Measurements from ENCODE around the gene TPBGL.

Gene TPBGL

DNA sequence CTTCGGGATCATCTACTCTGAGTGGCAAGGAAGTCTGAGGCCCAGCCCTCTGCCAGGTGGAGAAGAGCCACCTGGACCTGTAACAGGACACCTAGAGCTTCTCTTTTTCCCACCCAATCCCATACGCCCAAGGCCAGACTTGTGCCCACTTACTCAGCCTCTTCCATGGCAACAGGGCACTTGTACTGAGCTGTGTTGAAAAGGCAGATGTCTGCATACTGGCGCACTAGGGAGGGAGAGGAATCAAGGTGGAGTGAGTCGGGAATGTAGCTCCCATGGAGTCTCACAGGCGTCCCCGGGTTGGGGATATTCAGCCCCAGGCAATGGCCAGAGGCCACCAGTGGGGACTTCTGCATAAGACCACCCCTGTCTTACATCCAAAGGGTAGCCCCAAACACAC is 36.1 kb downstream of the TPBGL start:
- TF ChIP-seq, protein P1, sequence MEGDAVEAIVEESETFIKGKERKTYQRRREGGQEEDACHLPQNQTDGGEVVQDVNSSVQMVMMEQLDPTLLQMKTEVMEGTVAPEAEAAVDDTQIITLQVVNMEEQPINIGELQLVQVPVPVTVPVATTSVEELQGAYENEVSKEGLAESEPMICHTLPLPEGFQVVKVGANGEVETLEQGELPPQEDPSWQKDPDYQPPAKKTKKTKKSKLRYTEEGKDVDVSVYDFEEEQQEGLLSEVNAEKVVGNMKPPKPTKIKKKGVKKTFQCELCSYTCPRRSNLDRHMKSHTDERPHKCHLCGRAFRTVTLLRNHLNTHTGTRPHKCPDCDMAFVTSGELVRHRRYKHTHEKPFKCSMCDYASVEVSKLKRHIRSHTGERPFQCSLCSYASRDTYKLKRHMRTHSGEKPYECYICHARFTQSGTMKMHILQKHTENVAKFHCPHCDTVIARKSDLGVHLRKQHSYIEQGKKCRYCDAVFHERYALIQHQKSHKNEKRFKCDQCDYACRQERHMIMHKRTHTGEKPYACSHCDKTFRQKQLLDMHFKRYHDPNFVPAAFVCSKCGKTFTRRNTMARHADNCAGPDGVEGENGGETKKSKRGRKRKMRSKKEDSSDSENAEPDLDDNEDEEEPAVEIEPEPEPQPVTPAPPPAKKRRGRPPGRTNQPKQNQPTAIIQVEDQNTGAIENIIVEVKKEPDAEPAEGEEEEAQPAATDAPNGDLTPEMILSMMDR (IDR thresholded peaks at IDR 0.05; ENCODE audit: insufficient read depth, missing control alignments), result no peak
- FAIRE-seq (no peak), DNase-seq (ENCODE audit: insufficient read length, low spot score) (no peak)

DNA sequence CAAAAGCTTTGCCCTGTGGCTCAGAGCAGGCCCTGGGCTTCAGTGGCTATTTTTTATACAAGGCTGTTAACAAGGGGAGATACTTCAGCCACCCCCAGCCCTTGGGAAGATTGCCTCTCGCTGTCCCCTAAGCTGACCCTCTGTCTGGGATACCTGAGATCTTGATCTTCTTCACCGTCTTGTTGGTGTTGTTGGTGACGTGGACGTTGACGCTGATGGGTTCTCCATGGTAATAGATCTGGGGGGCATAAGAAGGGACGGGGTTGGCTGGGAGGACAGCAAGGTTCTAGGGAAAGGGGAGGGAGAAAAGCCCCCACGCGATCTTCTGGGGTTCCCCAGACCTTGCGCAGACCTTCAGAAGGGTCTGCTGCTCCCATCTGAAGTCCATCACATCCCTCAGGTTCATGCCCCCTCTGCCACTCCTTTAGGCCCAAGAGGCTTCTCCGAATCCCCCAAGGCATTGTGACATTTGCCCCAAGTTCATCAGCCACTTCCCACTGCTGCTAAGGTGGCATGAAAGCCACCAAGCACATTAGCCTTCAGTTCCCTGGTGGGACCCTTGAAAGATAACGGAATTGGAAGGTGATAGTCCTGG is 36.7 kb downstream of the TPBGL start:
- TF ChIP-seq, protein P1 (IDR thresholded peaks at IDR 0.05; ENCODE audit: insufficient read depth, missing control alignments), result no peak
- DNase-seq (ENCODE audit: insufficient read length, low spot score), result no peak
- no peak for FAIRE-seq

DNA sequence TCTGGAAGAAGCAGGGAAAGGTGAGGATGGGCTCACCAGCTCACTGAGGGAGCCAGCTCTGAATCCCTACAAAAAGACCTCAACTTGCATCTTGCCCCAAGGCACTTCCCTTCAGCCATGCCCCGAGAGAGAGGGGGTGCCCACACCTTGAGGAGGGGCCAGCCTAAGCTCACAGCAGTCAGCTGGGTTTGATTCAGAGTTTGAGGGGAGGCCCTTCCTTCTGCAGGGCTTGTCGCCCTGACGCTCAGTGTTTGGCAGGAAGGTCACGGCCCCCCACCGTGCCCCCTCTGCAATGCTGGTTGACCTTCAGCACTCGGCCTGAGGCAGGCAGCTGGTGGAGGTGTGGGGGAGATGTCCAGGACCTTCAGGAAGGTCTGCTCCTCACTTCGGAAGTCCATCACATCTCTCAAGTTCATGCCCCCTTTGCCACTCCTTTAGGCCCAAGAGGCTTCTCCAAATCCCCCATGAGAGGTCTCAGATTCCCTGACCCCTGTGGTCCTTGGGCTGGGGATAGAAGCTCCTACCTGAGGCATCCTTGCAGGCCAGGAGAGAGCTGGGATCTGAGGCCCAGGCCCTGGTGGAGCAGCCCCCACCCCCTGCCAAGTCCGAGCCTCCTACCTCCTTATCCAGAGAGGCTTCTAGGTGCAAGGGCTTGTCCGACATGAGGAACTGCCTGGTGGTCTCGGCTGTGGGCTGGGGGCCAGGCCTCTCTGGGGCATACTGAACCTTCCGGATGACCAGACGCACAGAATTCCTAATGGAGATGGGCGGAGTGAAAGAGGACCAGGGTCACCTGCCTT is 37.6 kb downstream of the TPBGL start:
- TF ChIP-seq, protein P1 (IDR thresholded peaks at IDR 0.05; ENCODE audit: insufficient read depth, missing control alignments), result no peak
- DNase-seq (ENCODE audit: insufficient read length, low spot score), result no peak
- FAIRE-seq, result no peak

DNA sequence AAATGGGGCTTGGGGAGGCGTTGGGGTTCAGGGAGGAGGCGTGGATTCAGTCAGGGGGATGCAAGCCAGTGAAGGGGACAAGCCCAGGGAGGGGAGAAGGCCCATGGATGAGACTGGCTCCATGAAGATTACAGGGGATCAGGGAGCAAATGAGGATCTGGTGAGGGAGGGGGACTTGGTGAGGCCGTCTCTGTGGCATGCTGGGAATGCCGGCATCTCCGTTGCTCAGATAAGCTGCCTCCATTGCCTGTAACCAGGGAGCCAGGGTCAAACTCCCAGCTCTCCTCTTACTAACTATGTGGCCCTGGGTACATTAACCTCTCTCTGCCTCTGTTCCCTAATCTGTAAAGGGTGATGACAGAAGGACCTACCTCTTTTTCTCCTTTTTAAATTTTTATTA is 38.7 kb downstream of the TPBGL start:
- FAIRE-seq (no peak), DNase-seq (ENCODE audit: insufficient read length, low spot score) (peak; percentile 87)
- TF ChIP-seq, protein P1 (IDR thresholded peaks at IDR 0.05; ENCODE audit: insufficient read depth, missing control alignments), result no peak

DNA sequence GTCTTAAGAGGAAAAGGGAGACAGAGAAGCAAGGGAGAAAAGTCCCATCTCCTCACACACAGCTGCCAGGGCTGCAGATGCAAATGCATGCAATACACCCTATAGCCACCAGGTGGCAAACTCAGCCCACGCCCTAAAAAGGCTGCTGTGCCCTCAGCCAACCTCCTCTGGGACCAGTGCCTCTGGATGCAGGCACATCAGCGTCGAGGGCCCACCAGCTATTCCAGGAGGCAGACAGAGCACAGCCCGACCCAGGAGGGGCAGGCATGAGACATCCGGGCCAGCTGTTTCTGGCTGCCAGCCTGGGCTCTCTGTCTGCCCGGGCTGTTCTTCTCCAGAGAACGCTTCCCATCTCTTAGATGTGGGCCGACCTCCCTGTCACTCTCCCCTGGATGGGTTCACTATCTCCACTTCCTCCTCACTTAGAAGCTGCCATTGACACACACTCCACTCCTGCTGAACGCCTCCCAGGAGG is 39.7 kb downstream of the TPBGL start:
- peak; percentile 90 for DNase-seq (ENCODE audit: insufficient read length, low spot score)
- TF ChIP-seq, protein P1 (IDR thresholded peaks at IDR 0.05; ENCODE audit: insufficient read depth, missing control alignments), result peak; percentile 96
- peak; percentile 11 for FAIRE-seq

DNA sequence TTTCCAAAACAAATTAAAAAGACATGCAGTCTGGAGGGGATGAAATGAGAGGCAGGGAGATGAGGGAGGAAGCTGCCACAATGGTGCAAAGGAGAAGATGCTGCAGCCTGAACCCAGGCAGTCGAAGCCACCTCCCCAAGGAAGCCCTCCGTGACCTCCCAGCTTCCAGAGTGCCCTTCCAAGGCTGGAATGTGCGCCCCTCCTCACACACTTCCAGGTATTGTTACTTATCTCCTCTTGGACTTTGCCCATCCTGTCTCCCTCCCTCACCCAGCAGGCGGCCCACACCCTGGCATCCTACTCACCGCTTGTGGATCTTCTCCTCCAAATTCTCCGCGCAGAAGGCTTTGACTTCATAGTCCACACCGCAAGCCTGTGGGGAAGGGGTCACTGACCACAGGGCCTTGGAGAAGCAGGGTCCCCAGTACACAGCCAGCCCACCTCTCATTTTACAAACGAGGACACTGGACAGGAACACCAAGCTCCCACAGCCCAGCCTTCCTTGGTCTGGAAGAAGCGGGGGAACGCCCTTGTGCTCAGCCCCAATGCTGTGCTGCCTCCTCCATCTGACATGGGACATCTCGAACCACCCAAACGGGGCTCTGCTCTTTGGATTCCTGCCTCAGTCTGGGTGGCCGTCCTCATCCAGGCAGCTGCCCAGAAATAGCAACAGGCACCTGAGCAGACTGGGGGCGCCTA is 40.3 kb downstream of the TPBGL start:
- no peak for DNase-seq (ENCODE audit: insufficient read length, low spot score)
- TF ChIP-seq, protein P1 (IDR thresholded peaks at IDR 0.05; ENCODE audit: insufficient read depth, missing control alignments), result no peak
- no peak for FAIRE-seq

Measured in D721Med (cell line).